K562 (cell line): ENCODE results near the gene RESF1. TPM values are rescaled to one million over a fixed set of nuclear protein-coding genes. Genes with fewer than 3 reads are reported as not detected.
A peak's percentile ranks its signal among the peaks of the same experiment; 100 is the strongest.

Source experiments
- ATAC-seq: fragments of 200-7000 bp; cut with Tn5 transposase; 3 replicates; pipeline ENCODE4 v1.9.1; 2020; ENCODE audit warnings: moderate library complexity
- BruUV-seq: library from RNA; stranded (reverse); fragments of 400-500 nt; replicated peaks from 2 replicates; lab custom pipeline; 2021; lab: Mats Ljungman, UMichigan
- CTCF ChIA-PET: fragments of 300-600 bp; formaldehyde crosslinking; extraction: SDS; loops from one replicate; lab custom pipeline; 2021; ENCODE audit warnings: low intra/inter-chr PET ratio; lab: Yijun Ruan, JAX
- POLR2A ChIA-PET: fragments of 300-600, 350-650 bp; sonication (Branson Sonifier 250); formaldehyde crosslinking; extraction: SDS; loops from one replicate; lab custom pipeline; 2021; ENCODE audit warnings: antibody characterized with exemption, inconsistent platforms; lab: Yijun Ruan, JAX
- DNase-seq, 4 experiments: peaks; one replicate each; pipeline versions ENCODE4 v3.0.0 to v3.0.0-alpha.2; 2011 to 2018; ENCODE audit warnings: low spot score in 3 of 4, mixed read lengths in 3 of 4; ENCODE audit errors: extremely low read depth in 1 of 4
- FAIRE-seq: peaks from 2 replicates; lab custom pipeline; 2011; peaks lifted over from hg19 to GRCh38; lab: Jason Lieb, UNC
- H2AFZ ChIP-seq: 2 replicates; pipeline ENCODE4 v1.6.0; 2011; ENCODE audit warnings: low read depth, low read length, control low read depth, inconsistent platforms
- H3K27ac ChIP-seq: fragments of 200-600 bp; 3 replicates; pipeline ENCODE4 v1.8.0; 2011; ENCODE audit warnings: low read depth, mild to moderate bottlenecking, control low read depth, inconsistent platforms, low read length, moderate library complexity, mixed read lengths; ENCODE audit errors: extremely low read depth
- H3K27me3 ChIP-seq, 2 experiments: fragments of 300-600 bp in 1 of 2; 2 replicates in 1 of 2; 3 replicates in 1 of 2; pipeline versions ENCODE4 v1.6.0 to v1.8.0; 2011; ENCODE audit warnings: inconsistent platforms in 2 of 2, low read length in 2 of 2, mild to moderate bottlenecking in 1 of 2, mixed read lengths in 1 of 2, moderate library complexity in 1 of 2; ENCODE audit not compliant: control insufficient read depth in 2 of 2, insufficient read depth in 2 of 2
- H3K36me3 ChIP-seq: fragments of 300-600 bp; 3 replicates; pipeline ENCODE4 v1.8.0; 2011; ENCODE audit warnings: mild to moderate bottlenecking, low read length, inconsistent platforms; ENCODE audit not compliant: control insufficient read depth, insufficient read depth
- H3K4me1 ChIP-seq, 2 experiments: fragments of 200-600 bp in 1 of 2; replicated peaks in 1 of 2; 2 replicates in 1 of 2; 3 replicates in 1 of 2; pipeline versions ENCODE4 v1.5.1 to v1.8.0; 2011; ENCODE audit warnings: inconsistent platforms in 2 of 2, low read length in 2 of 2, mild to moderate bottlenecking in 1 of 2, mixed read lengths in 1 of 2, moderate library complexity in 1 of 2; ENCODE audit not compliant: control insufficient read depth in 2 of 2, insufficient read depth in 2 of 2
- H3K4me2 ChIP-seq: 2 replicates; pipeline ENCODE4 v1.6.1; 2011; ENCODE audit warnings: low read length, control low read depth, inconsistent platforms, mixed read lengths; ENCODE audit not compliant: insufficient read depth
- H3K4me3 ChIP-seq: fragments of 200-600 bp; sonication (generic), shearing (Covaris generic); 2 replicates; pipeline ENCODE4 v1.5.1; 2016; ENCODE audit warnings: control low read depth, inconsistent platforms
- H3K79me2 ChIP-seq: fragments of 200-600 bp; 3 replicates; pipeline ENCODE4 v1.8.0; 2011; ENCODE audit warnings: low read length, inconsistent platforms; ENCODE audit not compliant: control insufficient read depth, insufficient read depth
- H3K9ac ChIP-seq, 2 experiments: 2 replicates each; pipeline versions ENCODE4 v1.6.0 to v1.6.1; 2011; ENCODE audit warnings: low read depth in 2 of 2, low read length in 2 of 2, control low read depth in 1 of 2, inconsistent platforms in 1 of 2, mild to moderate bottlenecking in 1 of 2, mixed read lengths in 1 of 2; ENCODE audit not compliant: insufficient read depth in 1 of 2
- H3K9me1 ChIP-seq: one replicate; pipeline ENCODE4 v1.6.0; 2011; ENCODE audit warnings: inconsistent platforms, mild to moderate bottlenecking, low read length, moderate library complexity; ENCODE audit not compliant: control insufficient read depth, insufficient read depth
- H3K9me3 ChIP-seq: replicated peaks from 2 replicates; pipeline ENCODE4 v1.5.1; 2011; ENCODE audit warnings: low read depth, low read length, inconsistent platforms; ENCODE audit not compliant: control insufficient read depth, insufficient read depth
- H4K20me1 ChIP-seq: replicated peaks from 2 replicates; pipeline ENCODE4 v1.6.1; 2011; ENCODE audit warnings: low read length, inconsistent platforms, mixed read lengths; ENCODE audit not compliant: control insufficient read depth, insufficient read depth
- CEBPB ChIP-seq: fragments of 450-650 bp; IDR thresholded peaks from 2 replicates; pipeline ENCODE4 v1.6.1; 2016; ENCODE audit warnings: missing genetic modification characterization, missing compliant biosample characterization
- ELF1 ChIP-seq: fragments of 200-800 bp; sonication (Bioruptor generic); IDR thresholded peaks from 2 replicates; pipeline ENCODE4 v1.6.1; 2016; ENCODE audit warnings: missing genetic modification characterization, missing compliant biosample characterization
- HIVEP1 ChIP-seq: fragments of 250-450 bp; sonication (Bioruptor Pico); IDR thresholded peaks from 2 replicates; pipeline ENCODE4 v1.4.0; 2020; ENCODE audit warnings: mild to moderate bottlenecking
- MTF1 ChIP-seq: fragments of 250-450 bp; sonication (Bioruptor Pico); IDR thresholded peaks from 2 replicates; pipeline ENCODE4 v1.9.0; 2021; ENCODE audit warnings: moderate library complexity, mild to moderate bottlenecking, inconsistent platforms, borderline replicate concordance
- NR2F6 ChIP-seq: fragments of 450-650 bp; formaldehyde crosslinking; IDR thresholded peaks from 2 replicates; pipeline ENCODE4 v1.4.0; 2020; ENCODE audit warnings: mild to moderate bottlenecking
- POLR2AphosphoS2 ChIP-seq: IDR thresholded peaks from 2 replicates; pipeline ENCODE4 v1.6.1; 2012; ENCODE audit warnings: low read length, improper control_type of control experiment
- SMC3 ChIP-seq: conservative IDR thresholded peaks from 2 replicates; pipeline ENCODE4 v1.6.1; 2011; ENCODE audit warnings: low read depth, low read length, improper control_type of control experiment; ENCODE audit not compliant: insufficient read depth
- ZFP30 ChIP-seq: fragments of 250-450 bp; sonication (Bioruptor Pico); IDR thresholded peaks from 2 replicates; pipeline ENCODE4 v1.8.0; 2022; ENCODE audit warnings: moderate library complexity, mild to moderate bottlenecking, inconsistent platforms, borderline replicate concordance
- ZFX ChIP-seq: sonication (generic); formaldehyde crosslinking; IDR thresholded peaks from 2 replicates; pipeline ENCODE4 v1.8.0; 2022; ENCODE audit warnings: mild to moderate bottlenecking, missing genetic modification reagents, moderate library complexity
- ZNF140 ChIP-seq: fragments of 250-450 bp; sonication (Bioruptor Pico); IDR thresholded peaks from 2 replicates; pipeline ENCODE4 v1.8.0; 2021; ENCODE audit warnings: moderate library complexity, mild to moderate bottlenecking, inconsistent platforms
- ZNF263 ChIP-seq: sonication (generic); formaldehyde crosslinking; IDR thresholded peaks from 2 replicates; pipeline ENCODE4 v1.8.0; 2022; ENCODE audit warnings: mild to moderate bottlenecking, missing genetic modification reagents, borderline replicate concordance
- ZNF57 ChIP-seq: fragments of 450-650 bp; formaldehyde crosslinking; IDR thresholded peaks from 2 replicates; pipeline ENCODE4 v1.4.0; 2020; ENCODE audit warnings: mild to moderate bottlenecking, moderate library complexity
- ZNF778 ChIP-seq: fragments of 450-650 bp; formaldehyde crosslinking; IDR thresholded peaks from 2 replicates; pipeline ENCODE4 v1.4.0; 2020; ENCODE audit warnings: mild to moderate bottlenecking, moderate library complexity
- WGBS: fragments of 100-300 bp; shearing (Covaris generic); methylation state at CpG from one replicate; pipeline ENCODE4 v1.1.6; 2016; ENCODE audit warnings: low coverage, mixed read lengths; ENCODE audit not compliant: insufficient coverage; ENCODE audit errors: missing lambda C conversion rate; 5-methylcytosine and 5-hydroxymethylcytosine counted together
- in situ Hi-C: fragments of 300-500 bp; cut with MboI; formaldehyde crosslinking; loops from 4 replicates; pipeline ENCODE4 v1.15.0; 2018; ENCODE audit warnings: inconsistent platforms, mixed read lengths
- intact Hi-C: fragments of 100-400 bp; cut with micrococcal nuclease; formaldehyde crosslinking; loops from 2 replicates; pipeline ENCODE4 v1.14.2; 2022
- polyA plus RNA-seq, 8 experiments: library from polyadenylated mRNA; depleted of rRNA in 4 of 8; stranded (reverse) in 5 of 8; unstranded in 3 of 8; fragments of >200 nt; fragmentation: Nextera tagmentation in 2 of 8; fragmentation: Illumina TruSeq in 1 of 8; extraction: Ambion mirVana in 2 of 8; extraction: Trizol in 1 of 8; gene quantifications; 2 replicates each; pipeline versions ENCODE4 v1.2.1 to v1.2.3, GENCODE V29; 2011 to 2014; ENCODE audit warnings: inconsistent platforms in 1 of 8, missing spikeins in 1 of 8
- total RNA-seq, 7 experiments: library from RNA; depleted of rRNA in 6 of 7; stranded (reverse); fragments of >200 nt in 6 of 7; fragmentation: Illumina TruSeq in 2 of 7; extraction: Trizol in 2 of 7; gene quantifications; 2 replicates each; pipeline versions ENCODE4 v1.2.1 to v1.2.3, GENCODE V29; 2011 to 2021; ENCODE audit warnings: low replicate concordance in 1 of 7
- TF ChIP-seq, protein P1 (sequence below): fragments of 250-450 bp; sonication (Bioruptor Pico); IDR thresholded peaks from 2 replicates; pipeline ENCODE4 v1.5.0; 2021

Gene RESF1
- total and polyA plus RNA-seq, 9 of the 15 experiments (the other 6 are each of a cell fraction or from before 2014, with no cell fraction given): 21.5 to 121 (median 53.6) TPM

DNA sequence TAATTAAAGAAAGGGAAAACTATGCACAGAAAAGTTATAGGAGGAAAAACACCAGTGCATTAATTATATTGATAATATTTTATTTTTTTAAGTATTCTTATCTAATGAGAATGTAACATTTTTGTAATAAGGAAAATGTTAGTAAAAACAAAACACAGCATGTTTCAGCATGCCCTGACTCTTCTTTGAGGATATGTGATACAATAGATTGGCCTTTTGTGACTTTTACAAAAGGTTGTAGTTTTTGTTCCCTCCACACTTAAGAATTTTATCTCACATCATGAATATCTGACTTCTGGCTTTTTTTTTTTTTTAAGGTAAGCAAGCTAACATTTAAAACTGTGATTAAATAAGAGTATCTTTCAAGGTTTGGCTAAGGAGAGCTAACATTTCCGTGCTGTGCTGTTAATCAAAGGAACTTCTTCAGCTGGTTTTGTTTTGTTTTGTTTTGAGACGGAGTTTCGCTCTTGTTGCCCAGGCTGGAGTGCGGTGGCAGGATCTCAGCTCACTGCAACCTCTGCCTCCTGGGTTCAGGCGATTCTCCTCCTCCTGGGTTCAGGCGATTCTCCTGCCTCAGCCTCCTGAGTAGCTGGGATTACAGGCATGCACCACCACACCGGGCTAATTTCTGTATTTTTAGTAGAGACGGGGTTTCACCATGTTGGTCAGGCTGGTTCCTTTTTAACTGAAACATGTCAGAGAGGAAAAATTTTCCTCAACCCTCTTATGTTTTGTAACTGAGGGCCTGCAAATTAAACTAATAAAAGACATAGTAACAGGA lies 30.8 kb upstream of the RESF1 start:
- no peak overlapping the region for H3K27ac ChIP-seq
- POLR2A ChIA-PET: no interaction called here
- H4K20me1 ChIP-seq: no peaks in the 10 kb centered on the region
- WGBS: 68% methylated on average over 7 of the region's 8 CpGs
- TF ChIP-seq POLR2AphosphoS2 (no peak), ELF1 (tag) (no peak)
- intact Hi-C loops: no loop called here
- H3K4me1 ChIP-seq: no peaks in the 10 kb centered on the region
- no peak overlapping the region for H3K4me3 ChIP-seq
- no peak overlapping the region for H3K9ac ChIP-seq
- in situ Hi-C loops: no loop called here
- no peak overlapping the region for H3K4me2 ChIP-seq
- CTCF ChIA-PET: no interaction called here
- no peaks in the 10 kb centered on the region for H3K9me1 ChIP-seq
- ATAC-seq: no peak
- H3K9me3 ChIP-seq: peaks cover 10% of the 10 kb centered on the region; the same call in 1 of the 2 replicates
- no TSS peak for BruUV-seq
- H3K36me3 ChIP-seq: no peaks in the 10 kb centered on the region
- 0 out of 2 replicates have a peak overlapping the region, but pooled peaks have one; percentile 9 for H2AFZ ChIP-seq
- H3K79me2 ChIP-seq: no peaks in the 10 kb centered on the region
- H3K27me3 ChIP-seq: no peaks in the 10 kb centered on the region
- no peak for FAIRE-seq
- no peak for DNase-seq

DNA sequence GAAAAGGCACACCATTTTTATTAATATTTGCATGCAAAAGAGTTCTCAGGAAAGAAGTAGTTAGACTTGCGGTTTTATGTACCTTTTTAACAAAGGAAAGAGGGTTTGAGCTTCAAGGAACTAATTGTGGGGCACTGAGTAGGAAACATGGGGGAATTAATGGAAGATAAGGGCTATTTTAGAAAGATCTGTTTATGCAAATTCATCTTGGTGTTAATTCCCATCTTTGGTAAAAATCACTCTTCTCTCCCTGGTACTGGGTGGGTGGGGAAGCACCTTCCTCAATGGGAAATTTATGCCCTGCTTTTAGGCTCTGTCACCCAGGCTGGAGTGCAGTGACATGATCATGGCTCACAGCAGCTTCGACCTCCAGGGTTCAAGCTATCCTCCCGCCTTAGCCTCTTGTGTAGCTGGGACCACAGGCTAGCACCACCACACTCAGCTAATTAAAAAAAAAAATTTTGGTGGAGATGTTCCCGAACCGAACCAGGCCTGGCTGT lies 30.1 kb upstream of the RESF1 start:
- Histone ChIP-seq H3K27ac (no peak overlapping the region), H3K9ac (no peak overlapping the region), H3K4me3 (no peak overlapping the region), H3K4me2 (no peak overlapping the region), H3K27me3 (no peaks in the 10 kb centered on the region), H4K20me1 (no peaks in the 10 kb centered on the region), H3K36me3 (no peaks in the 10 kb centered on the region), H3K9me1 (no peaks in the 10 kb centered on the region), H3K9me3 (peaks cover 4% of the 10 kb centered on the region; the same call in 1 of the 2 replicates), H3K79me2 (no peaks in the 10 kb centered on the region)
- in situ Hi-C loops: no loop called here
- CTCF ChIA-PET: no interaction called here
- POLR2A ChIA-PET: no interaction called here
- ATAC-seq (no peak), DNase-seq (no peak)
- TF ChIP-seq, protein P1, sequence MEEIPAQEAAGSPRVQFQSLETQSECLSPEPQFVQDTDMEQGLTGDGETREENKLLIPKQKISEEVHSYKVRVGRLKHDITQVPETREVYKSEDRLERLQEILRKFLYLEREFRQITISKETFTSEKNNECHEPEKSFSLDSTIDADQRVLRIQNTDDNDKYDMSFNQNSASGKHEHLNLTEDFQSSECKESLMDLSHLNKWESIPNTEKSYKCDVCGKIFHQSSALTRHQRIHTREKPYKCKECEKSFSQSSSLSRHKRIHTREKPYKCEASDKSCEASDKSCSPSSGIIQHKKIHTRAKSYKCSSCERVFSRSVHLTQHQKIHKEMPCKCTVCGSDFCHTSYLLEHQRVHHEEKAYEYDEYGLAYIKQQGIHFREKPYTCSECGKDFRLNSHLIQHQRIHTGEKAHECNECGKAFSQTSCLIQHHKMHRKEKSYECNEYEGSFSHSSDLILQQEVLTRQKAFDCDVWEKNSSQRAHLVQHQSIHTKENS (CRISPR knock-in tag): no peak
- TF ChIP-seq CEBPB (tag) (no peak), ZFX (CRISPR knock-in tag) (no peak), HIVEP1 (CRISPR knock-in tag) (no peak), ZNF263 (CRISPR knock-in tag) (no peak), ZNF57 (CRISPR knock-in tag) (no peak), MTF1 (no peak), ZNF140 (CRISPR knock-in tag) (no peak), NR2F6 (CRISPR knock-in tag) (no peak), ZNF778 (no peak), SMC3 (no peak), ZFP30 (no peak)
- TF ChIP-seq, all 486 proteins: peak for 0
- BruUV-seq: no TSS peak
- intact Hi-C loops: no loop called here
- Histone ChIP-seq H3K4me1 (peaks cover 0 to 3% of the 10 kb centered on the region in 2 experiments; a peak in 2 of 5 replicates), H2AFZ (no peak overlapping the region)
- 53% methylated on average over 5 of the region's 5 CpGs for WGBS
- FAIRE-seq: no peak
